NCI-H146 treated with DMSO at 0.1 percent for 48 hours (cell line): ENCODE measurements around the gene GPR78.

ENCODE experiments used
- DNase-seq: peaks from one replicate; lab custom pipeline; 2025; ENCODE audit not compliant: unreplicated experiment; lab: John Stamatoyannopoulos, UW

GPR78 gene

DNA sequence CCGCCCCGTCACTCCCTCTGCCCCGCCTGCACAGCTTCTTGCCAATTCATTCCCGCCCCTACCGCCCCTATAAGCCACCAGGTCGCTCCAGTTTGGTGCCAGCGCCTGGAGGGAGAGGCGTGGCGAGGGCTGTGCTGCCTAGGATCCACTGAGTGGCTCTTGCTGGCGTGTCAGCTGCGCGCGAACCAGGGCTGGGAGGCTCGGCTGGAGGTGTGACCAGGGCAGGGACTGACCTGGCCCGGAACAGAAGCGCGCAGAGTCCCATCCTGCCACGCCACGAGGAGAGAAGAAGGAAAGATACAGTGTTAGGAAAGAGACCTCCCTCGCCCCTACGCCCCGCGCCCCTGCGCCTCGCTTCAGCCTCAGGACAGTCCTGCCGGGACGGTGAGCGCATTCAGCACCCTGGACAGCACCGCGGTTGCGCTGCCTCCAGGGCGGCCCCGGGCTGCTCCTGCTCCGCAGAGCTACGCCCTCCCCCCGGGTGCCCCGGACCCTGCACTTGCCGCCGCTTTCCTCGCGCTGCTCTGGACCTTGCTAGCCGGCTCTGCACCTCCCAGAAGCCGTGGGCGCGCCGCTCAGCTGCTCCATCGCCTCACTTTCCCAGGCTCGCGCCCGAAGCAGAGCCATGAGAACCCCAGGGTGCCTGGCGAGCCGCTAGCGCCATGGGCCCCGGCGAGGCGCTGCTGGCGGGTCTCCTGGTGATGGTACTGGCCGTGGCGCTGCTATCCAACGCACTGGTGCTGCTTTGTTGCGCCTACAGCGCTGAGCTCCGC is at the start of gene GPR78:
GPR78 (plus strand) TSS at position 72 of the 773 bp plus-strand sequence; CDS start at position 663, 591 bp downstream.
- no peak for DNase-seq

DNA sequence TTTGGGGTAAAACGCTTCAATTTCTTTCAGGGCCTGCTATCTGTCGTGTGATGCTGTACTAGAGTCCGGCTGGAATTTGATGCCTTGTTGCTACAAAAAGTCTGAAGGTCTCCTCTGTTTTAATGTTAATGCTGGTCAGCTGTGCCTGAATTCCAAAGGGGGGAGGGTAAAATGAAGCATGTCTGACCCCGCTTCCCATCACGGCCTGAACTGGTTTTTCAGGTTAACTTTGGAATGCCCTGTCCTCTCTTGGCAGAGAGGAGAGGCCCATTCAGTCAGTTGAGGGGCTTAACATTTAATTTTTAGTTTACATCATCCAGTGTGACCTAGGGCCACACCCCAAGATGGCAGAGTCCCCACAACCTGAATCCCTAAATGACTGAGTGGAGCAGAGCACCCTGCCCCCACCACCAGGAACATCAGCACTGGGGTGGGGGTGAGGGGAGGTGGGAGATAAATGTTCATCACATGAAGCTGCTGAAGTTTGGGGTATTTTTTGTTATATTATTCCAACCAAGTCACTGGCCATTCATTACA is 47.9 kb upstream of the GPR78 start:
- DNase-seq, result no peak

DNA sequence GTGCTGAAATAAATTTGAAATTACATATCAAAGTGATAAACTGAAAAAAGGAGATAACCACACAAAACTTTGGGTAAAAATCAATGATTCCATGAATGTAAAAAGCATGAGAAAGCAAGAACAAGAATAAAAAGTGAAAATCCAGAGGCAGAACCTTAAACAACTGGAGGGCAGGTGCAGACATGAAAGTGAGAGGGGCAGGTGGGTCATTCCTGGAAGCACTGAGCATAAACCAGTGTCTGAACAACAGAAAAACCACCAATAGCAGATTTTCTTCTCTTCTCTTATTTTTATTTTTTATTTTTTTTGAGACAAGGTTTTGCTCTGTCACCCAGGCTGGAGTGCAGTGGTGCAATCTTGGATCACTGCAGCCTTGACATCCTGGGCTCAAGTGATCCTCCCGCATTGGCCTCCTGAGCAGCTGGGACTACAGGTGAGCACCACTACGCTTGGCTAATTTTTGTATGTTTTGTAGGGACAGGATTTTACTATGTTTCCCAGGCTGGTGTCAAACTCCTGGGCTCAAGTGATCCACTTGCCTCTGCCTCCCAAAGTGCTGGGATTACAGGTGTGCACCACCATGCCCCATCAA is 46.8 kb upstream of the GPR78 start:
- no peak for DNase-seq

GRCh38 chr4:8534129-8534528 is 46.1 kb upstream of the GPR78 start:
- no peak for DNase-seq

DNA sequence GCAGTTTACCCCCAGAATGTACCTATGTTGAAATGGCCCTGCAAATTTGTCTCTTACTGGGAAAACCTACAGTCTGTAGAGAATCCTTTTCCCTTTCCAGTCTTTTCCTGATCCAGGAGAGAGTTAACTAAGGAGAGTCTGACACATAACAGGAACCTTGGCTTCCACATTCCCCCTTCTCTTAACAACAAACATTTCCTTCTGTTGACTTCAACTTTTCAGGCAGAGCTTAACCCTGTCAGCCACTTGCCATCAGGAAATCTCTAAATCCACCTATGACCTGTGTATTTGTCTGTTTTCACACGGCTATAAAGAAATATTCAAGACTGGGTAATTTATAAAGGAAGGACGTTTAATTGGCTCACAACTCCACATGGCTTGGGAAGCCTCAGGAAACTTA is 45.6 kb upstream of the GPR78 start:
- DNase-seq, result no peak

DNA sequence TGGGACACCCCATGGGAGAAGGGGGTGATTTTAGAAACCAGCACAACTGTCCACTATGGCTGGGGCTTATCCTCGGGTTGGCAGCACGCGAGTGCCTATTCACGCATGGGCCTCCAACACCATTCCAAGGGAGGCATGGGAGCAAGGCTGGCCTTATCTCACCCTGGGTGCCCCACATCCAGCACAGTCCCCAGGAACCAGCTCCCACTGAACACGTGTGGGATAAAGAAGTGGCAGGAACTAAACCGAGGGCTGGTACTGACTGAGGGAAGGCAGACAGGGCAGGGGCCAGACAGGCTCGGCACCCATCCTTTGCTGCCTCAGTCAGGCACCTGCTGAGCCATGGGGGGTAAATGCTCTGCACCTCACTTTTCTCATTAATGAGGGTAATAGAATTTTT is 43.7 kb upstream of the GPR78 start:
- DNase-seq, result no peak

- no peak for DNase-seq
Observed at GRCh38 chr4:8537041-8537461, 43.1 kb upstream of the GPR78 start.

DNA sequence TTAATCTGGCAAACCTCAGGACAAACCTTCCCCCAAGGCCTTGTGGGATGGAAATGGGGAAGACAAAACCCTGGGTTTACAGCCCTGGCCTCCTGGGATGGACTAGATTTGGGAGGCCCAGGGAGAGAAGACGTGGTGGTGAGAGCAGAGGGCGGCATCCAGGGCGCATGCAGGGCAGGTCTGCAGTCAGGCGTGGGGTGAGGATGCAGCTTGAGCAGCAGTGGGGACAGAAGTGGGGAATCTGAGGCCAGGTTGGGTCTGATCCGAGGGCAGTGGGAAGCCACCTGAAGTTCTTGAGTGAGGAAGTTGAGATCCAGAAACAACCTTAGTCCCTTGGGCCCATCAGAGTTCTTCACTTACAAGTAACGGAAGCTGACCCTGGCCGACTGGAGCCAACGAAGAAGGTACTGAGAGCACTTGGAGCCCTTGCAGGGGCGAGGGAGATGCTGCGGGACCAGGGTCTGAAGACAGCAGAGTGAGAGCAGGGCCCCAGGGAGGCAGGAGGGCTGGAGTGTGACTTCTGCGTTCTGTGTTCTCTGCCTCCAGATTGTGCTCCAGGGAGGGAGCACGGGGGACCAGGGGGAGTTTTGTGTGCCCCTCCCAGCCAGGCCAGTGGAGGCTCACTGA is 42.0 kb upstream of the GPR78 start:
- DNase-seq, result no peak

DNA sequence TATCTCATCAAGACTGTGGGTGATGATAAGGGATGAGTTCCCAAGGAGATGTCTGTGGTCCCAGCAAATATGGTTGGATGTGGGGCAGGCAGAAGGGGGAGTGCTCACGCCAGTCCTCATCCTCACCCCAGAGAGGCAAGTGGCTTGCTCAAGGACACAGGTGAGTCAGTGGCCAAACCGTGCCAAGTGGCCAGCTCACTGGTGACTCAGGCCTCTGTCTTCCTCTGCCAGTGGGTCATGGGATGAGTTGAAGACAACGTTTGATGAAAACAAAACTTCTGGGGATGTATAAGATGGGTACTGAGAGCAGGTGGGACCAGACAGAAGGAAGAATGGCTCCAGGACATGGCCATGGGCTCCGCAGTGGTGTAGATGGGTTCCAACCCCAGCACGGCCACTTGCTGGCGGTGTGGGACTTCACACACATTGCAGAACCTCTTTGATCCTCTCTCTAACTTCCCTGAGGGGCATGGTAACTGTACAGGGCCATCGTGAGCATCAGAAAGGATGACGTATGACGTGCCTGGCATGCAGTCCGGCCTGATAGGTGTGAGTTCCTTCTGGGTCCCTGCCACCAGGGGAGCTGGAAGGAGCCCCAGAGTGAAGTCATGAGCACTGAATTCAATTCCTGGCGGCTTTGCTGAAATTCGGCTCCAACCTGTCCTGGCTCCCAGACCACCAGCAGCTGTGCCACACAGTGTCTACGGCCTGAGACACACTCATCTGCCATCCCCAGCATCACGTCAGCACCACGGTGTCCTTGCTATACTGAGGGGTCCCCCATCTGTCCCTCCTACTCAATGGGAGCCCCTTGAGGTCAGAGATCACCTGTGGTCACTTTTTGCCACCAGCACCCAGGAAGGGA is 41.3 kb upstream of the GPR78 start:
- no peak for DNase-seq

- no peak for DNase-seq
Observed at GRCh38 chr4:8539661-8540060, 40.5 kb upstream of the GPR78 start.

DNA sequence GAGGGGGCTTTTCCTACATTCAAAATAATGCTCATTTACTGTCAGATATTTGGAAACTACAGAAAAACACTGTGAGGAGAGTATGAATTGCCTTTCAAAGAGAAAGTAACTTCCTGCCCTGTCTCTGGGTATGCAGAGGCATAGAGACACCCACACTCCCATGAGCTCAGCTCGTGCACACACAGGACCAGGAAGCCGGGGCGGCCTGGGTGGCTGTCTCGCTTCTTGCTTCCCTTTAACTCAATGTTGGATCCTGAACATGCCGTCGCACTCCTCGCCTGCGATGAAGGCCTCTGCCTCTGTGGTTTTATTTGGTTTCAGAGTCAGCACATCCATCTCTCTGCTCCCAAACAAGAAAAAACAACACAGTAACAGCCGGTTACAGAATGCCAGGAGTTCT is 40.1 kb upstream of the GPR78 start:
- DNase-seq, result no peak

DNA sequence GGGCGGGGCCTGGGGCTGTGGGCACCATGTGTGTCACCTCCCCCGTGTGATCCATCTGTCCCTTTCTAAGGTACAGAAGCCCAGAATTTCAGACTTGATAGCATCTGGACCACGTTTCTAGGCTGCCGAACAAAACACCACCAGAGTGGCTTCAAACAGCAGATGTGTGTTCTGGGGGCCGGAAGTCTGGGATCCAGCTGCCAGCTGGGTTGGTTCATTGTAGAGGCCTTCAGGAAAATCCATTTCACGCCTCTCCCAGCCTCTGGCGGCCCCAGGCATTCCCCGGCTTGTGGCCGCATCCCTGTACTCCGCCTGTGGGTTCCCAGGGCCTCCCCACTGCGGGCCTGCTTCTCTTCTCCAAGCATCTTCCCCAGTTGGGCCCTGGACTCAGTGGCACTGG is 39.6 kb upstream of the GPR78 start:
- no peak for DNase-seq

GRCh38 chr4:8540991-8541390 is 39.2 kb upstream of the GPR78 start:
- no peak for DNase-seq

DNA sequence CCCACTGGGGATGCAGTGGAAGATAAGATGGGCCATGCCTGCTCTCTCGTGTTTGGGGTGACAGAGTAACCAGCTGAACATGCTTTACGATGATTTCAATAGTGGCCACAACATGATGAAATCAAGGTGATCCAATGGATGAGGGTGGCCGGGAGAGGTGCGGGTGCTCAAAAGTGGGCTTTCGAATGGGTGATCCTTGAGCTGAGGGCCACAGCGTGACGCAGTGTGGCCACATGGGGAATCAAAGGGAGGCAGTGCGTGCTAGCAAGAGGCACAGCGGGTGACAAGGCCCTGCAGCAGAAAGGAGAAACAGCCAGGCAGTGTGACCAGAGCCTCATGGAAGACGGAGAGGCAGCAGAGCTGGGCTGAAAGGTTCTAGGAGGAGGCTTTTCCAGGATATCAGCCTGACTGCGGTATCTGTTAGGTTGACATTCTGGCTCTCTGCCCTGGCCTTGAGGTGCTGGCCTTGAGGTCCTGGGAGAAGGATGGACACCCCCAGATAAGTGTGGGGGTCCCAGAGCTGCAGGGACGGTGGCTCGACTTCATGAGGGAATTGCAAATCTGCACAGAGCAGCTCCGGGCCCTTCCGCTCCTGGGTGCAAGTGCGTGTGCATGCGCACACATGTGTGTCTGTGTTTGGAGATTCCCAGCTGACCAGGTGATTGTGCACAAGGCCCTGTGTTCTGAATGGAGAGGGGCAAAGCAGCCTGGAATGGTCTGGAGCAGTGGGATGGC is 38.0 kb upstream of the GPR78 start:
- no peak for DNase-seq

DNA sequence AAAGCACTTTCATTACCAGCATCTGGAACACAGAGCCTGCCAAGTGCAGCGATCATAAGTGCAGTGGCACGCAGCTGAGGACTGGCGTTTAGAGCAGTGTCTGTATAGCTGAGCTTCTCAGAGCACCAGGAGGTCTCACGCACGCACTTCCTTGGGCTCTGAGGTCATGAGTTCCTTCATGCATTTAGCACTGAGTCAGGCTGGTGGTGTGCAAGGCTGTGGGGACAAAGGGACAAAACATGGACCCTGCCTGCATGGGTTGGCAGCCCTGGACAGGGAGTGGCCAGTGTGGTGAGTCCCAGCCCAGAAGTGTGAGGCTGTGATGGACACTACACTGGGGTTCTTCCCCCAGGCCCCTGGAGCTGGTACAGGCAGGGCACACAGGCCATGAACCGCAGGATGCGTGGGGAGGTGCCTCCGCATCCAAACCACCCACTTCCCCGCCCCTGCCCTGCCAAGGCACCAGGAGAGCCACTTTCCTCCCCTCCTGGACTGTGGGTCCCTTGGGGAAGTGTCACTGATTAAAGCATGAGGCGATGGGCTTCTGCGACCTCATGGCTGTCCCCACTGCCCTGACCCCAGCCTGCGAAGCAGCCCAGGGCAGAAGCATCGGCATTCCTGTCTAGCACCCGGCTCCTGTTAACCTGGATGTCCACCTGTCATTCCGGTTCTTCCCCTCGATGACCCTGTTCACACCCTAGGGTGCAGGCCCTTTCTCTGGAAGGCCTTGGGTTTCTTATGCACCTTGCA is 37.2 kb upstream of the GPR78 start:
- no peak for DNase-seq

GRCh38 chr4:8543623-8544022 is 36.6 kb upstream of the GPR78 start:
- DNase-seq, result no peak

- DNase-seq, result no peak
Observed at GRCh38 chr4:8544282-8544681, 35.9 kb upstream of the GPR78 start.

- no peak for DNase-seq
Observed at GRCh38 chr4:8544741-8545438, 35.3 kb upstream of the GPR78 start.

DNA sequence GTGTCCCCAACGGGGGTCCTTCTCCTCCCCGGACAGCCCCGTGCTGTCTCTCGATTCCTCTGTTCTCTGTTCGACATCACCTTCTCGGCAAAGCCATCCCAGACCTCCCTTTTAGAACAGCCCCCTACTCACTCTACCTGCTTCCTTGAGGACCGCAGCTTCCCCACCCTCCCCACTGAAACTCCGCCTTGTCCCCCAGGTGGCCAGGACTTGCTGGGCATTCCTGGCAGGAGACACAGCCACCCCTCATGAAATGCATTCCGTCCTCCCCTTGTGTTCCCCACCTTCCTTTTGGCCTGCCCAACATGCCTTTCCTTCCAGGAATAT is 34.8 kb upstream of the GPR78 start:
- no peak for DNase-seq
